HG03135 (cell line): ENCODE results near the gene NFKB1.

ENCODE experiments used
- ATAC-seq: cut with Tn5 transposase; IDR thresholded peaks from one replicate; pipeline ENCODE4 v1.9.1; 2021; ENCODE audit warnings: mild to moderate bottlenecking, moderate library complexity; ENCODE audit not compliant: unreplicated experiment

The NFKB1 gene

DNA sequence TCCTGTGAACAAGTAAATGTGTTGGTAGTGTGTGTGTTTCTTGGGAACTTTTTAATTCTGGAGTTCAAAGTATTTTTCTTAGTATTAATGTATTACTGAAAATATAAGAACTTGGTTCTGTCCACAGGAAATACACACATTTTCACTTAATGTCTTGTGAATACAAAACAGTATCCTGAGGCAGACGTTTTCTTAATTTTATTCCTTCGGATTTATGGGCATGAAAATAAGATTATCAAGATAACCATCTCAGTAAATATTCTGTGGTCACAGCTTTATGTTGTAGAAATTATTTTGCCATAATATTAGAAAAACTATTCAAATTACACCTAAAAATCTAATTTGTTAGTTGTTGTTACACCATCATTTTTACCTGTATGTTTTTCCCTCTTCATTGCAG is 29.8 kb downstream of the NFKB1 start:
- no peak for ATAC-seq

DNA sequence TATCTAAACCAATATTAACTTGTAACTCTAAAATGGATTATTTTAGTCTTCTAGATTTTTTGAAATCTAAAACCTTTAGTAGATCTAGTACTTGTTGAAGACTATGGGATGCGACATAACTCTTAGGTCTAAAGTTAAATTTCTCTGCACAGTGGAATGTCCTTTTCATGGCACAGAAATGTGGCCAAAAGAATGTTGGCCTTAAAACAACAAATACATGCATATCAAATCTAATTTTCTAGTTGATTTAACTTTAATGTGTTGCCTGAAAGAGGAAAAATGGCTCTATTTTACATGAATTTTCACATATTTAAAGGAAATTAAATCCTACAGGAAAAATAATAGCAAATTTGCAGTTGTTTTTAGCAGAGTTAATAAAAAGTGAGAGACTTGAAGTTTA is 30.3 kb downstream of the NFKB1 start:
- ATAC-seq, result no peak

DNA sequence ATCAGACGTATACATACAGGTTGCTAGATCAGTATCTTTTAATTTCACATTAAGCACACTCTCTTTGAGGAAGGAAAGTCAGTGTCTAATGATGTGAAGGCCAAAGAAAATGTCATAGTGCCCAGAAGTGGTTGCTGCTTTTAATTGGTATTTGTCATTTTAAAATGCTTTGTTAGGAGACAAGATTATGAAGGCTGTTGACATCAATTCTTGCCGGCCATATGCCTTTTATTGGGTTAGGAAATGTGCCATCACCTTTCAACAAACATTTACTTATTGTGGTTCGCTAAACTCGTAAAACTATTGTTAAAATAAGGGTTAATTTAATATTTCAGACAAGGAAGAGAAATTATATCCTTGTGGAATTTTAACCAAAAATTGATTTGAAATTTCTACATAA is 32.2 kb downstream of the NFKB1 start:
- ATAC-seq, result no peak

DNA sequence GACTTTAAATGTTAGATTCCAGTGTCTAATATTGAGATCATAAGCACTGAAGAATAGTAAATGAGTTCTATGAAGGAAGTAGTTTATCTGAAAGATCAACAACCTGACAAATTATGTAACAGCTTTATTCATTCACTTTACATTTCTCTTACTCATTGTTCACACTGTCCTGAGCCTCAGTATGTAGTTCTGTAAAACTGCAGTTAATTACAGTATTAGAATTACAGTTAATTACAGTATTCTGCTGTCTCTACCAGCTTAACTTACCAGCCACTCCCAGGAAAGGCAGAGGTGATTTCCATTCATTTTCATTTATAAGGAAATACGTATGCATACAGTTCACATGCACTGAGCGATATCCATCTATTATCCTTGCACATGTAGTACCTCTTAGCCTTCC is 32.7 kb downstream of the NFKB1 start:
- ATAC-seq, result no peak

DNA sequence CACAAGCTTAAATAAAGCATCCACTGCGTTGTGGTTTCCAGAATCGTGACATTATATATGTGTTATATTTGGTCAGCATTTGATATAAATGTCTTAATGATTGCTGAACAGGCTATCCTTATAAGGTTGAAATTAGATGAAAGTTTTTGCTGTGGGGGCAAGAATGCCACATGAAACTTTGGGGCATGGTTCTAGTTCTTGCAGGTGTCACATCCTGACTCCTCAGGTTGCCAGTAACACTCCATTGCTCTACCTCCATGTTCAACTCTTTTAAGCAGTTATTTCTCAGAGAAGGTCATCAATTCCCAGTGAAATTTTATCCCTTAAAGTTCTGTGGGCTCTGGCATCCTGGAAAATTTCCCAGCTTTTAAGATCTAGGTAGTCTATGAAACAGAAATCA is 33.7 kb downstream of the NFKB1 start:
- ATAC-seq, result no peak

DNA sequence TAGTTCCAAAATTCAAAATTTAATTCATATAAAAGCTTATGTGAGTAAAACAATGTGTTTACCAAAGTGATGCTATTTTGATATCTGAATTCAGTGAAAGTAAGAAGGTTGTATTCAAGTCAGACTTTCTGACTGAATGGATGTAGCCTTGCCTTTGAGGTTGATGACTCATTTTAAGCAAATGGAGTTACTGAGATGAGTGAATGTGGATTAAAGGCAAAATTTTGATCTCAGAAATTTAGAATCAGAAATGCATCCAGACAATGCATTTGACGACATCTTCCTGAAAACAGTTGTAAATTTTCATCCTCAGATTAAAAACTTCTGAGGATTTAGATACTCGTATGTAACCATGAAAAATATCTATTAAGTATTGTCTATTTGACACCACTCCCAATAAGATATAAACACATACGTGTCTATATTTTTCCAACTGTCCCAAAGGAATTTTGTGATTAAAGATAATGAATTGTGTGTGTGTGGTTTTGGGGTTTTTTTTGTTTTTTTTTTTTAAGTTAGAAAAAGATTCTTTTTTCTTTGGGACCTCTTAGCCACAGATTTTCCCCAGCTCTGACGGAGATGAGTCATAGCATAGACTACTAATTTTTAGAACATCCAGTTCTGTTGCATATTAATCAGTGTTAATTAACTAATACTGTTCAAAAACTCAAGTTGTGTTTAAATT is 34.4 kb downstream of the NFKB1 start:
- ATAC-seq, result no peak

DNA sequence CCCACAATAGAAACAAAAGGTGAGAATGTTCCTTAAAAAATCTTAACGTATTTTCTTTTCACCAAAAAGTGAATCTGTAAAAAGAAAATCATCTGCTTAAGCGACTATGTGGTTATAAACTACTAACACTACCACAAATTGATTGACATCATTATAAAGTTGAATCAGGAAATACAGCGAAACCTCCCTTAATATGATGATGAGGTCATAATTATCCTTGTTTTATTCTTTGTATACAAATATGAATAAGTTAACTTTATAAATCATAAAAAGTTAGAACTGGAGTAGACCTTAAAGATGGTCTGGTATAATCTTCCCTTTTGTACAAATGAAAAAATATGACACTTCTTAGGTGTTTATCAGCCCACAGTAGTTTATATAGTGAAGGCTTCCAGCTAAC is 35.6 kb downstream of the NFKB1 start:
- ATAC-seq, result no peak

DNA sequence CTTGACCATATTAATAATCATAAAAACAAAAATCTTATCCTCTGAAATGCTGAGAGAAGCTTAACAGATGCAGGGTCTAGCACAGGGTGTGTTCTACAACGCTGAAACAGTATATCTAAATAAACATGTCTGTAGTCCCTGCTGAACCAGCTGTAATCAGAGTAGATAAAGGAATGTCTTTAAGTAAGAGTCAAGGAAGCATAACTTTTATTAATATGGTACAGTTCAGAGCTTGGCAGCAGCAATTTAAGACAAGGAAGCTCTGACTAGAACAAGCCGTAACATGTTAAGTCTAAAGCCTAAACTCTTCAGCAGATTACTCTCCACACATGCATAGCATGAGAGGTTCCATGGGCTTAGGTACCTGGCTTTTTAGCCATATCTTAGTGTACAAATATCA is 36.1 kb downstream of the NFKB1 start:
- no peak for ATAC-seq

DNA sequence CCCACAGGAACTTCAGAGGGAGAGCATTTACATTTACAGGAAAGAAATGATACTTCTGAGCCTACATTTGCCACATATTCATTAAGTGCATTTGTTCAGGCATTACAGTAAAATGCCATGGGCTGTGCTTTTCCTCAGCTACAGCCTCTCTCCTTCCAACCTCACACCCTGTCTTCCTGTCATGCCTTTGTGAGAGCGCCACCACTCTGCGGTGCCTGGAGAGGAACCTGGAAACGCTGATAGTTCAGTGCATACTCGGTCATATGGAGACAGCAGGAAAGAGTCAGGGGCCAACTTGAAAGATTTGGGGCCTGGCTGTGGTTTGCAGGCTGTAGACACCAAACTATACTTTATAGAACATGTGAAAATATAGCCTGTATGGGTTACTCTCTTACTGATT is 40.5 kb downstream of the NFKB1 start:
- ATAC-seq, result no peak

DNA sequence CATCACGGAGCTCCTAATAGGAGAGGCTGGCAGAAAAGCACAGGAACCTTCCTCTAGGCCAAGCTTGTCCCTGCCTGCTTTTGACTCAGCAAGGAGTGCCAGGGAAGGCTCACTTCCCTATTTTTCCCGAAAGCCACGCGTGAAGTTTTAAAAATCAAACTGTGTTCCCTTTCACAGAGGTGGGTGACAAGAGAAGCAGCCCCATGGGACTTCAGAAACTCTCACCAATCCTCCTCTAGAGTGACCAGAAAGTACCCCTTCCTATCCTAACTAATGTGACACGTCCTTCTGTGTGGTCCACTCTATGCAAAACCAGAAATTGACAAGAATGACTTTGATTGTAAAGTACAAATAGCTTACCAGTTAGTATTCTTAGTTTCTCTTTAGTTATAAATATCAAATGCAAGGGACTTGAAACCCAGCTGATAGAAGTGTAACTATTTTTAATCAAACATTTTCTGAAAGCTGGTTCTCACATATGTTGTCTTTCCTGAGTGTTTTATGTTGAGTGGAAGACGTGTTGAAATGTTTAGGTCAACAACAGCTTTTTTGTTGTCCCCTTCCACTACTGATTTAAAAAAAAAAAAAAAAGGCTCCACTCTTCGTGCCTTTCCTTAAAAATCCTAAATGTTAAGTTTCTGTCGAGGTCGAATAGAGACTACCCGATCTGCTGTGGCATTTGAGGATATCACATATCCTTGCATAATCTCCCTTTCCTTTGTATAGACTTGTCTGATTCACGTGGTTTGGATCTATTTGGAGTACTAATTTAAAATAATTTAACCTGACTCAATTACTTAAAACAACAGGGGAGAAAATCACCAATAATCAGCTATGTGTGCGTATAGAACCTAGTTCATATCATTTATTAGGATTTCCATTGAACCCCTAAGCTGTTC is 42.1 kb downstream of the NFKB1 start:
- ATAC-seq, result peak; percentile 83

DNA sequence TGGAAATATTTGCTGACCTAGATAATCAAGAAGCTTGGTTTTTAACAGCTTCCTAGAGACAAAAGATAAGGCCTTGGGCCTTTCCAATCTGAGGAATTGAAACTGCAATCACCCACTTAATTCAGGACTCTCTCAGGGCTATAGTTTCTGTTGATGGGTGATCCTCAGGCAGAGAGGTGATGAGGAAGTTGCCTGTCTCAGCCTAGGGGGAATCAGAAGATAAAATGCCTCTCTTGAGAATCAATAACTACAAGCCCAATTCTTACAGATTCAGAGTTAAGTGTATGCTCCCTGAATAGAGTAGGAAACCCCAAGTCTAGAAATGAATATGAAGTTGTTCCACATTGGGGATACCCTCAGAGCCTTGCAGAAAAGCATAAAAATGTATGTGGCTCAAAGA is 45.5 kb downstream of the NFKB1 start:
- ATAC-seq, result no peak

DNA sequence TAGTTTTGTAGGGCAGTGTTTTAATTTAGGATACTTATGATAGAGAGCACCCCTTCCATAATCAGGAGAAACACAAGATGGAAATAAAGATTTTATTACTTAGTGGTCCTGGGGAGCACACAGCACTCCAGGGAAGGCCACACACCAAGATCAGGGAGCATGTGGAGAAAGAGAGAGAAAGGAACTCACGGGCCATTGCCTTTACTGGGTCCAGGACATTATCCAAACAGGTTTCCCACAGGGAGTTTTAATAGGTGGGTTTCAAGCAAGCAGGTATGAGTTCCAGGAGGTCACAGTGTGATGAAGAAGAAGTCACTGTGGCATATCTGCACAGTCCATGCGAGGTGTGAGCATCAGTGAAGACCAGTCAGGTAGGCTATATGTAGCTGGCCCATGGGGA is 46.8 kb downstream of the NFKB1 start:
- no peak for ATAC-seq

DNA sequence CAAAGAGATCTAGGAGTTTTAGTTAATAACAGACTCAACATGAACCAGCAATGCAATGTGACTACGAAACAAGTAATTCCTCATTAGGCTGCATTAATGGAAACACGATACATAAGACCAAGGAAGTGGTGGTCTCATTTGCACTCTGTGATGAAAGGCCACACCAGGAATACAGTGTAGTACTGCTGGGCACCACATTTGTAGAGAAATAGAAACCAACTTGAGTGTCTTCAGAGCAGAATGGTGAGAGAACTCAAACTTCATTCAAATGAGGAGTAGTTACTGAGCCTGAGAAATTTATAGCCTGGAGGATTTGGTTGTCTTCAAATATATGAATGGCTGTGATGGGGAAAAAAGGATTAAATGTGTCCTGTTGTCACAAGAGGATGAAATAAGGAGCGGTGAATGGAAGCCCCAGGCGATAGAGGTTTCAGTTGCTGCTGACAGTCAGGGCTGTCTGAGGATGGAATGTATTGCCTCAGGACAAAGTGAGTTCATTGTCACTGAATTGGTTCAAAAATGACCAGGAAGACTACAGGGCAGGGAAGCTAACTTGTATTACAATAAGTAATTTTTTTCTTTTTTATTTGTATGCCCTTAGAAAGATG is 50.9 kb downstream of the NFKB1 start:
- ATAC-seq, result no peak

DNA sequence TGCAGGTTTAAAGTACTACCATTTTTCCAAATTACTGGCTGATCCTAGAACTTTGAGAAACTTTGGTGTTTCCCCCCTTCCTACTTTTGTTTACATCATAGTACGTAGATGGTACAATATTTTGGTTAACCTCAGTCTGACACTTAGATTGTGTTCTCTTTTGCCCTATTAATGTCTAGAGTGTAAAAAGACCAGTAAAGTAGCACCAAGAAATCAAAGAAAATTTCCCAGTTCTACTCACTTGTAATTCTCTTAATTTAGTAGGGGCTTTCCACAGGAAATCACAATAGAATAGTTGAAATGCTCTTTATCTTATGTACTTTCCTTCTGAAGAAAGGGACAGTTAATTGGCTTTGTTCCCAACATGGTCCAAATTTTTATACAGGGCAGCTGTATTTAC is 51.6 kb downstream of the NFKB1 start:
- no peak for ATAC-seq

DNA sequence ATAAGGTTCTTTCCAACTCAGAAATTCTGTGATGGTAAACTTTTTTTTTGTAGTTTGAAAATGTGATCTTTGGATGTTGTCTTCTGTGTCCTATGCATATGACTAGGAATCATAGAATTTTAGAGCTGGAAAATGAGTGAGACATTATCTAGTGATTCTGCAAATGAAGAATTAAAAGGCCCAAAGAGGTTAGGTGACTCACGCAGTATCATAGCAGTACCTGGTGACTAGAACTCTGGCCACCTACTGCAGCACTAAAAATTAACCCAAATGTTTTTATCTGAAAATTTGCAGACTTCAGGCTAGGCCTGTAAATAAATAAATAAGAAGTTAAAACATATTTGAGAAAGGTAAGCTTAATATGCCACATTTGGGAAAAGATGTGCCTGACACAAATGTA is 52.8 kb downstream of the NFKB1 start:
- ATAC-seq, result no peak

DNA sequence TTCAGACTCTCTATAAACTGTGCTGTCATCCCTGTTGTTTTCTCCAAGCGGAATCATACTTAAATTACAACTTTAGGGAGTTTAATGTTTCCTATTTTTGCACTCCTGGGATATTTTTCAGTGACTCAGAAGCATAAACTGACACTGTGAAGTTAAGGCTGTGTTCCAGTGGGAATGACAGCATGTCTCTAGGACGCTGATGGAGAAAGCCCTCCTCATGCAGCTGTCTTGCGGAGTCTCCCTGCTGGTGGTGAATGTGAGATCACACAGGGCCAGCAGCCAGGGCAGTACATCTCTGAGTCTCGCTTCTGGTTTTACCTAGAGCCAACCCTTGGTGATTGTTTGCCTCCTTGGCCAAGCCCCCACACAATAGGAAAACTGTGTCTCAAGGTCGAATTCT is 53.3 kb downstream of the NFKB1 start:
- ATAC-seq, result no peak

DNA sequence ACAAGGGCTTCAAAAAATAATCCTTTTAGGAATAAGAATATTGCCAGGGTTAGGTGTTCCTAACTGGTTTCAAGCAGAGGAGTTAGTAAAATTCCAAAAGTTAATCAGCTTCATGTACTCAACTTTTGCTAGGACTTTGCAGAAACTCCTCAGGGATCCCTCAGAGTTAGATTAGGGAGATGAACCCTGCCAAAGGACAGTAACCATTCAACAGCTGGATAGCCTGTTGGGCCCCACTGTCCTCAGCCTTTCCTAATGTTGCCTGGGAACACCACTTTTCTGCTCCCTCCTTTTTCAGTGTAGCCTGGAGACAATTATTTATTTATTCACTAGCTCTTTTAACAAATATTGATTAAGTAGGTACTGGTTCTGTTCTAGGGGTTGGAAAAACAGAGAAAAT is 53.8 kb downstream of the NFKB1 start:
- ATAC-seq, result no peak

DNA sequence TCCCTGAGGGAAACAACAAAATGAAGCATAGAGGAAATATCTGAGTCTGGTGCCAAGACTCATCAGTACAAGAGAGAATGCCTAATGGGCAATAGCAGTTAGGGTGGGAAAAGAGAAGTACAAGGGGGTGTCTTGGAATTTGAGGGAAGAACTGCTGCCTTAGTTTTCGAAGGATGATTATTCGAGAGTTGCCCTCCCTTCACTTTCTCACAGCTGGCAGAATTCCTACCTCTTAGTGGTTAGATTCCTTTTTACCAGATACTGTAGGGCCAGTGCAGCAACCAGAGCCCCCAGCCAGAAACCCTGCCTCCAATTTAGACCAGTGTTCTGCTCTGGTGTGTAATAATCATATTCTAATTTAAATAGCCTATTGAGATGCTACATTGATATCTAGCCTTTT is 56.5 kb downstream of the NFKB1 start:
- ATAC-seq, result no peak

DNA sequence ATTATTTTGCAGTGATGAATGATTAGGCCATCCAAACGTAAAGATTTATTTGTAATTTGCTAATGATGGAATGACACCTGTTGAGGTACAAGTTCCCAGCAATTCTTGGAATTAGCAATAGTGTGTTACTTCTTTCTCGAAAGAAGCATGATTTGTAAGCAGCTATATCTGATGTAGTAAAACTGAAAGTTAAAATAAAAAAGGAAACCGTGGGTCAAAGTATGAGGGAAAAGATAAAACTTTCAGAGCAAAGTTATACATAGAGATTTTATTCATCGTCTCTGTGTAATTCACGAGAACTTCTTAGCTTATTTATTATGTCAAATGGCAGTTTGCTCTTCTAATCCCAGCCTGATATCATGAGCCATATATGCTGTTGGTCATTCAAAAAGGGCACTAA is 59.0 kb downstream of the NFKB1 start:
- no peak for ATAC-seq

DNA sequence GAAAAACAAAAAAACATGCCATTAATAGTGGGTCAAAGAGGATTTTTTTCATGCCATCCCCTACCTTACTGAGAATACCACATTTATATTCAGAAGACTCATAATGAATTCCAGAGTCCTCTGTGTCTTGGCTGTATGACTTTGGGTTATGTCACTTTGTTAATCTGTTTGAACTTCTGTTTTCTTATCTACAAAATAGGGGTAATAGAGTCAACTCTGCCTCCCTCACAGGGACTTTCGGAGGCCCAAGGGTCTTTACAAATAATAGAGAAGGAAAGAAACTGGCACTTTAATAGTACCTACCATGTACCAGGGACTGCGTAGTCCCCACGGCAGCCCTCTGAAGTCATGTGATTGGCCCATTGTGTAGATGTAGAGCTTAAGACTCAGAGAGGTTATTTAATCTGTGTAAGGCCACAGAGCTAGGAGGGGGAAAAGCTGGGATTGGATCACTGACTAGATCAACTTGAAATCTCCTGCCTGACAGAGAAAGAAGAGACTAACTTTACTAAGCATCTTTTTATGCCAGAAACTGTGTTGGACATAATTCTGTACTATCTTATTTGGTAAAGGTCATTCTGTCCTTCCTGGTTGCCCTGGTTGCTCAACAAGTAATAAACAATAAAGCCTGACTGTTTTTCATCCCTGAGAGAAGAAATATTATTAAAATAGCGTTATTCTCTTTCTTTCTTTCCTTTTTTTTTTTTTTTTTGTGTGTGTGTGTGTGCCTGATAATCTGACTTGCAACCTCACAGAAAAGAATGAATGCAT is 59.6 kb downstream of the NFKB1 start:
- ATAC-seq, result no peak

DNA sequence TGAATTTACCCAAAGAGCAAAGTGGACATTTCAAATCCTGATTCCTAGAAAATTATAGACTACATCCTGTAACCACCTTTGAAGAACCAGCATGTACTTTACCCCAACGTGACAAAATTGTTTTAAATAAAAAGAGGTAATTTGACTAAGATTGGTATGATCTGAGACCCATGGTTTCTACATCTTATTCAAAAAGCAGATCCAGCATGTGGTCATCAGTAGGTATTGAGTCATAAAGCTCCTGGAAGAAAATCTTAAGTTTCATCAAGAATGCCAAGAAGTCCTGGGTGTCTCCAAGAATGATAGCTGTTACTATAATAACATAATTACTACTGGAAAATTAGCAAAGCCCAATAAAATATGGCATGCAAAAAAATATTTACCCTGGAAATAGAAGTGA is 61.8 kb downstream of the NFKB1 start:
- no peak for ATAC-seq
